Panc1 (cell line): ENCODE results near the gene CEACAM7. TPM values are rescaled to one million over a fixed set of nuclear protein-coding genes. Genes with fewer than 3 reads are reported as not detected.

ENCODE experiments used
- ATAC-seq: fragments of 200-7000 bp; cut with Tn5 transposase; 2 replicates; pipeline ENCODE4 v1.9.1; 2020; ENCODE audit warnings: mild to moderate bottlenecking, moderate library complexity
- BruUV-seq: library from RNA; stranded (reverse); fragments of 400-500 nt; replicated peaks from 2 replicates; lab custom pipeline; 2021; lab: Mats Ljungman, UMichigan
- CTCF ChIA-PET: fragments of 300-600 bp; sonication (Branson Sonifier 250); formaldehyde crosslinking; loops from one replicate; lab custom pipeline; 2022; ENCODE audit warnings: antibody characterized with exemption; lab: Charles Lee
- POLR2A ChIA-PET: fragments of 300-600 bp; sonication (Branson Sonifier 250); formaldehyde crosslinking; loops from one replicate; lab custom pipeline; 2022; ENCODE audit warnings: antibody characterized with exemption; lab: Charles Lee
- DNase-seq: peaks from one replicate; pipeline ENCODE4 v3.0.0-alpha.2; 2010; ENCODE audit warnings: low read depth, low spot score
- H3K27ac ChIP-seq: 2 replicates; pipeline ENCODE4 v1.5.1; 2011; ENCODE audit warnings: mild to moderate bottlenecking, low read length, inconsistent platforms
- H3K27me3 ChIP-seq: fragments of 200-500 bp; sonication (Bioruptor generic); 2 replicates; pipeline ENCODE4 v1.6.0; 2014; ENCODE audit warnings: low read length, inconsistent platforms; ENCODE audit not compliant: control insufficient read depth, insufficient read depth
- H3K36me3 ChIP-seq: fragments of 200-500 bp; sonication (Bioruptor generic); 2 replicates; pipeline ENCODE4 v1.5.1; 2014; ENCODE audit warnings: inconsistent platforms, mild to moderate bottlenecking, low read length, moderate library complexity; ENCODE audit not compliant: control insufficient read depth, insufficient read depth
- H3K4me1 ChIP-seq: 2 replicates; pipeline ENCODE4 v1.5.1; 2011; ENCODE audit warnings: inconsistent platforms, mild to moderate bottlenecking, low read length, moderate library complexity; ENCODE audit not compliant: control insufficient read depth, insufficient read depth
- H3K4me3 ChIP-seq, 2 experiments: 2 replicates each; pipeline ENCODE4 v1.5.1; 2011 to 2012; ENCODE audit warnings: low read depth in 2 of 2, low read length in 2 of 2, mild to moderate bottlenecking in 2 of 2, inconsistent platforms in 1 of 2, moderate library complexity in 1 of 2
- H3K9me3 ChIP-seq: fragments of 200-500 bp; sonication (Bioruptor generic); 2 replicates; pipeline ENCODE4 v1.5.1; 2014; ENCODE audit warnings: low read depth, mild to moderate bottlenecking, inconsistent platforms, low read length, moderate library complexity; ENCODE audit not compliant: control insufficient read depth, insufficient read depth
- POLR2AphosphoS5 ChIP-seq: IDR thresholded peaks from 2 replicates; pipeline ENCODE4 v1.6.1; 2012; ENCODE audit warnings: mild to moderate bottlenecking, low read depth, low read length, moderate library complexity
- SIN3A ChIP-seq: IDR thresholded peaks from 2 replicates; pipeline ENCODE4 v1.6.1; 2012; ENCODE audit warnings: low read depth, mild to moderate bottlenecking, low read length, moderate library complexity, borderline replicate concordance; ENCODE audit not compliant: insufficient read depth
- TCF7L2 ChIP-seq: IDR thresholded peaks from 2 replicates; pipeline ENCODE4 v1.6.1; 2011; ENCODE audit warnings: mild to moderate bottlenecking, low read depth, low read length, inconsistent platforms
- in situ Hi-C: cut with HindIII; loops from 2 replicates; pipeline ENCODE4 v1.10.0; 2016; ENCODE audit warnings: low sequenced_read_pairs, low pct_unique_long_range_greater_than_20kb
- intact Hi-C: fragments of 100-400 bp; cut with micrococcal nuclease; formaldehyde crosslinking; loops from one replicate; pipeline ENCODE4 v1.10.0; 2022; ENCODE audit not compliant: unreplicated experiment
- total RNA-seq: library from RNA; stranded (reverse); gene quantifications from one replicate; pipeline ENCODE4 v1.2.1, GENCODE V29; 2021; ENCODE audit not compliant: unreplicated experiment
- TF ChIP-seq, protein P1 (sequence below), 2 experiments: IDR thresholded peaks; 2 replicates each; pipeline ENCODE4 v1.6.1; 2011 to 2012; ENCODE audit warnings: low read depth in 2 of 2, control low read depth in 1 of 2, low read length in 1 of 2, mild to moderate bottlenecking in 1 of 2, moderate library complexity in 1 of 2; ENCODE audit not compliant: insufficient read depth in 1 of 2
- TF ChIP-seq, protein P2 (sequence below): fragments of 450-650 bp; IDR thresholded peaks from 2 replicates; pipeline ENCODE4 v1.5.1; 2017; ENCODE audit warnings: mild to moderate bottlenecking

CEACAM7 gene
- total RNA-seq, 1 experiment from 2014 or later, result not detected

DNA sequence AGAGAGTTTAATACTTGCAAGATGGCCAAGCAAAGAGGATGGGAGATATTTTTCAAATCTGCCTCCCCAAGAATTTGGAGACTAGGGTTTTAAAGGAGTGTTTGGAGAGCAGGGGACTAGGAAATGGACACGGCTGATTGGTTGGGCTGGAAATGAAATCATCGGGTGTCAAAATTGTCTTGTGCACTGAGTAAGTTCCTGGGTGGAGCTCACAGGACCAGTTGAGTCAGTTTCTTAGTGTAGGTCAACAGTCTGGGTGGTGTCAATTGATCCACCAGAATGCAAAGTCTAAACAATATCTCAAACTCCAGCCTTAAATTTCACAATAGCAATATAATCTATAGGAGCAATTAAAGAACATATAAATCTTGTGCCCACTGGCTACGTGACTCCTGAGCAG lies 38.2 kb downstream of the CEACAM7 start:
- in situ Hi-C loops (no loop called here), intact Hi-C loops (no loop called here)
- CTCF ChIA-PET, result interaction anchor here (0.6 kb wide), 1 partner anchor 1000 kb away, joined by 5 read pairs; no protein-coding TSS in a partner anchor
- no TSS peak for BruUV-seq
- Histone ChIP-seq H3K27ac (no peak overlapping the region), H3K27me3 (peaks cover 5% of the 10 kb centered on the region), H3K9me3 (no peaks in the 10 kb centered on the region), H3K36me3 (no peaks in the 10 kb centered on the region), H3K4me3 (no peak overlapping the region), H3K4me1 (no peaks in the 10 kb centered on the region)
- DNase-seq (no peak), ATAC-seq (no peak)
- POLR2A ChIA-PET, result no interaction called here
- TF ChIP-seq SIN3A, result no peak
- TF ChIP-seq, protein P1, sequence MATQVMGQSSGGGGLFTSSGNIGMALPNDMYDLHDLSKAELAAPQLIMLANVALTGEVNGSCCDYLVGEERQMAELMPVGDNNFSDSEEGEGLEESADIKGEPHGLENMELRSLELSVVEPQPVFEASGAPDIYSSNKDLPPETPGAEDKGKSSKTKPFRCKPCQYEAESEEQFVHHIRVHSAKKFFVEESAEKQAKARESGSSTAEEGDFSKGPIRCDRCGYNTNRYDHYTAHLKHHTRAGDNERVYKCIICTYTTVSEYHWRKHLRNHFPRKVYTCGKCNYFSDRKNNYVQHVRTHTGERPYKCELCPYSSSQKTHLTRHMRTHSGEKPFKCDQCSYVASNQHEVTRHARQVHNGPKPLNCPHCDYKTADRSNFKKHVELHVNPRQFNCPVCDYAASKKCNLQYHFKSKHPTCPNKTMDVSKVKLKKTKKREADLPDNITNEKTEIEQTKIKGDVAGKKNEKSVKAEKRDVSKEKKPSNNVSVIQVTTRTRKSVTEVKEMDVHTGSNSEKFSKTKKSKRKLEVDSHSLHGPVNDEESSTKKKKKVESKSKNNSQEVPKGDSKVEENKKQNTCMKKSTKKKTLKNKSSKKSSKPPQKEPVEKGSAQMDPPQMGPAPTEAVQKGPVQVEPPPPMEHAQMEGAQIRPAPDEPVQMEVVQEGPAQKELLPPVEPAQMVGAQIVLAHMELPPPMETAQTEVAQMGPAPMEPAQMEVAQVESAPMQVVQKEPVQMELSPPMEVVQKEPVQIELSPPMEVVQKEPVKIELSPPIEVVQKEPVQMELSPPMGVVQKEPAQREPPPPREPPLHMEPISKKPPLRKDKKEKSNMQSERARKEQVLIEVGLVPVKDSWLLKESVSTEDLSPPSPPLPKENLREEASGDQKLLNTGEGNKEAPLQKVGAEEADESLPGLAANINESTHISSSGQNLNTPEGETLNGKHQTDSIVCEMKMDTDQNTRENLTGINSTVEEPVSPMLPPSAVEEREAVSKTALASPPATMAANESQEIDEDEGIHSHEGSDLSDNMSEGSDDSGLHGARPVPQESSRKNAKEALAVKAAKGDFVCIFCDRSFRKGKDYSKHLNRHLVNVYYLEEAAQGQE (IDR thresholded peaks at IDR 0.05; ENCODE audit: insufficient read depth in 1 of 2, low read depth in 2 of 2, low read length in 1 of 2), result no peak
- no peak for TF ChIP-seq POLR2AphosphoS5
- TF ChIP-seq TCF7L2, result no peak

DNA sequence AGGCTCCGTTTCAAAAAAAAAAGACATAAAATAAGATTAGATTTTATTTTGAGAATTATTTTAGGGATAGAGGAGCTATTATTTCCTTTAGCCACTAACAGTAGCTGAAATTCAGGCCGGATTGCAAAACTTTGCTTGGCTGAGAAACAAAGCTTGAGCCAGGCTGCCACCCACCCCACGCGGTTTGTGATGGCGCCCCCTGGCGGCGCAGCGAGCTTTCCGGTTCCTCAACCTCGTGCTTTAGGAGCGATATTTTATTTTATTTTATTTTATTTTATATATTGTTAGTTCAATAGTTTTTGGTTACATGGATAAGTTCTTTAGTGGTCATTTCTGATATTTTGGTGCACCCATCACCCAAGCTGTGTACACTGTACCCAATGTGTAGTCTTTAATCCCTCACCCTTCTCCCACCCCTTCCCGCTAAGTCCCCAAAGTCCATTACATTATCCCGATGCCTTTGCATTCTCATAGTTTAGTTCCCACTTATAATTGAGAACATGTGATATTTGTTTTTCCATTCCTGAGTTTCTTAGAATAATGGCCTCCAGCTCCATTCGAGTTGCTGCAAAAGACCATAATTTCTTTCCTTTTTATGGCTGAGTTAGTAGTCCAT lies 41.4 kb downstream of the CEACAM7 start:
- Histone ChIP-seq H3K27ac (no peak overlapping the region), H3K4me1 (no peaks in the 10 kb centered on the region), H3K36me3 (no peaks in the 10 kb centered on the region), H3K9me3 (no peaks in the 10 kb centered on the region), H3K27me3 (peaks cover 5% of the 10 kb centered on the region), H3K4me3 (no peak overlapping the region)
- ChIA-PET POLR2A (interaction anchor here (0.6 kb wide), 1 partner anchor 13 kb away, joined by 4 read pairs; no protein-coding TSS in a partner anchor), CTCF (no interaction called here)
- DNase-seq (no peak), ATAC-seq (no peak)
- TF ChIP-seq, protein P1 (IDR thresholded peaks at IDR 0.05; ENCODE audit: insufficient read depth in 1 of 2, low read depth in 2 of 2, low read length in 1 of 2), result no peak
- TF ChIP-seq, protein P2, sequence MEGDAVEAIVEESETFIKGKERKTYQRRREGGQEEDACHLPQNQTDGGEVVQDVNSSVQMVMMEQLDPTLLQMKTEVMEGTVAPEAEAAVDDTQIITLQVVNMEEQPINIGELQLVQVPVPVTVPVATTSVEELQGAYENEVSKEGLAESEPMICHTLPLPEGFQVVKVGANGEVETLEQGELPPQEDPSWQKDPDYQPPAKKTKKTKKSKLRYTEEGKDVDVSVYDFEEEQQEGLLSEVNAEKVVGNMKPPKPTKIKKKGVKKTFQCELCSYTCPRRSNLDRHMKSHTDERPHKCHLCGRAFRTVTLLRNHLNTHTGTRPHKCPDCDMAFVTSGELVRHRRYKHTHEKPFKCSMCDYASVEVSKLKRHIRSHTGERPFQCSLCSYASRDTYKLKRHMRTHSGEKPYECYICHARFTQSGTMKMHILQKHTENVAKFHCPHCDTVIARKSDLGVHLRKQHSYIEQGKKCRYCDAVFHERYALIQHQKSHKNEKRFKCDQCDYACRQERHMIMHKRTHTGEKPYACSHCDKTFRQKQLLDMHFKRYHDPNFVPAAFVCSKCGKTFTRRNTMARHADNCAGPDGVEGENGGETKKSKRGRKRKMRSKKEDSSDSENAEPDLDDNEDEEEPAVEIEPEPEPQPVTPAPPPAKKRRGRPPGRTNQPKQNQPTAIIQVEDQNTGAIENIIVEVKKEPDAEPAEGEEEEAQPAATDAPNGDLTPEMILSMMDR, result peak; percentile 58
- in situ Hi-C loops, result no loop called here
- no TSS peak for BruUV-seq
- intact Hi-C loops, result no loop called here
